ENCODE results near the gene ITGB1. TPM values are rescaled to one million over a fixed set of nuclear protein-coding genes. Genes with fewer than 3 reads are reported as not detected.
"Not testable (repeated sequence)": the region's sequence is repeated elsewhere in the genome, so short reads cannot be mapped to it uniquely, and the experiment has no call there.

Gene ITGB1
- total and polyA plus RNA-seq, 10 donors: 31.5 to 555 (median 316) TPM

DNA sequence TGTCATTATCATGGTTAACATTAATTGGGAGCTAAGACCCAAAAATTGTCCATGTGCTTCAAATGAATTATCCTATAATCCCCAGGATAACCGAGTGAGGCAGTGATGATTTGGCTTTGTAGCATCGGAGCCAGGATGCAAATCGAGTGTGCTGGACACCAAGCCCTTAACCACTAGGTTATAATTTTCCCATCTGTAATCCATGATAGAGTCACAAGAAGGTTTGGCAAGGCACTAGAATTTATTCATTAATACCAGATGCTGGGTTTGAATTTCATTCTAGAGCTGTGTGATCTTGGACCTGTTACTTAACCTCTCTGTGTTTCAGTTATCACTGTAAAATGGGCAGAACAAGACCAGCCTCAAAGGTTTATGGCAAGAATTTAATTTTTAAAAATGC, 21.0 kb upstream of the ITGB1 start:
- Histone ChIP-seq H3K27me3 (replicated peaks in 1 of 7) (no peaks in the 10 kb centered on the region), H3K4me1 (peaks cover 24 to 42% (median 37%) of the 10 kb centered on the region in 6 donors), H3K27ac (no peak overlapping the region), H3K36me3 (no peaks in the 10 kb centered on the region), H3K9me3 (no peaks in the 10 kb centered on the region), H3K4me3 (no peak overlapping the region)
- intact Hi-C loops (cut with DNase I; ENCODE audit: low total_unique reads): no loop called here
- no peak for DNase-seq
- WGBS, 5 donors: 91 to 99% (median 97%) methylated on average over 3 of the region's 3 CpGs
- no peak for TF ChIP-seq POLR2AphosphoS5 (IDR thresholded peaks at IDR 0.05)
- TF ChIP-seq POLR2A (IDR thresholded peaks at IDR 0.05): no peak
- TF ChIP-seq, protein P1, sequence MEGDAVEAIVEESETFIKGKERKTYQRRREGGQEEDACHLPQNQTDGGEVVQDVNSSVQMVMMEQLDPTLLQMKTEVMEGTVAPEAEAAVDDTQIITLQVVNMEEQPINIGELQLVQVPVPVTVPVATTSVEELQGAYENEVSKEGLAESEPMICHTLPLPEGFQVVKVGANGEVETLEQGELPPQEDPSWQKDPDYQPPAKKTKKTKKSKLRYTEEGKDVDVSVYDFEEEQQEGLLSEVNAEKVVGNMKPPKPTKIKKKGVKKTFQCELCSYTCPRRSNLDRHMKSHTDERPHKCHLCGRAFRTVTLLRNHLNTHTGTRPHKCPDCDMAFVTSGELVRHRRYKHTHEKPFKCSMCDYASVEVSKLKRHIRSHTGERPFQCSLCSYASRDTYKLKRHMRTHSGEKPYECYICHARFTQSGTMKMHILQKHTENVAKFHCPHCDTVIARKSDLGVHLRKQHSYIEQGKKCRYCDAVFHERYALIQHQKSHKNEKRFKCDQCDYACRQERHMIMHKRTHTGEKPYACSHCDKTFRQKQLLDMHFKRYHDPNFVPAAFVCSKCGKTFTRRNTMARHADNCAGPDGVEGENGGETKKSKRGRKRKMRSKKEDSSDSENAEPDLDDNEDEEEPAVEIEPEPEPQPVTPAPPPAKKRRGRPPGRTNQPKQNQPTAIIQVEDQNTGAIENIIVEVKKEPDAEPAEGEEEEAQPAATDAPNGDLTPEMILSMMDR (IDR thresholded peaks at IDR 0.05 in 8 of 11, conservative IDR thresholded peaks at IDR 0.05 in 3 of 11): no peak

DNA sequence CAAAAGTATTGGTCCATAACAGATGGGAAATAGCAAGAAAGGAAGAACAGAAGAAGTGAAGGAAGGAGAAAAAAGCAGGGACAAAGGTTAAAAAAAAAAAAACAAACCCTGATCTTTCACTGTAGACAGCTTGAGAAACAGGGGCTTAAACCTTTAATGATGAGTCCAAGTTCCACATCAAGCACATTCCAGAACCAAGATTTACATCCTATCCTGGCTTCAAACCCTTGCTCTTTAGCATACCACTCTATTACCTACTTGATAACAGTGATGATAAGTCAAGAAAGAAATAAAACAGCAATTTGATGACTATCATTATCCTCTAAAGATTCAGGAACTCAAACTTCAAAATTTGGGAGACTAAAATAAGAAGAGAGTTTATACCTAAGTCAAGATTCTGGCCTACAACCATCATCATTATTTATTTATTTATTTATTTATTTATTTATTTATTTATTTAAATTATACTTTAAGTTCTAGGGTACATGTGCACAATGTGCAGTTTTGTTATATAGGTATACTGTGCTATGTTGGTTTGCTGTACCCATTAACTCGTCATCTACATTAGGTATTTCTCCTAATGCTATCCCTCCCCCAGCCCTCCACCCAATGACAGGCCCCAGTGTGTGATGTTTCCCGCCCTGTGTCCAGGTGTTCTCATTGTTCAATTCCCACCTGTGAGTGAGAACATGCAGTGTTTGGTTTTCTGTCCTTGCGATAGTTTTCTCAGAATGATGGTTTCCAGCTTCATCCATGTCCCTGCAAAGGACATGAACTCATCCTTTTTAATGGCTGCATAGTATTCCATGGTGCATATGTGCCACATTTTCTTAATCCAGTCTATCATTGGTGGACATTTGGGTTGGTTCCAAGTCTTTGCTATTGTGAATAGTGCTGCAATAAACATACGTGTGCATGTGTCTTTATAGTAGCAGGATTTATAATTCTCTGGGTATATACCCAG, 20.1 kb upstream of the ITGB1 start:
- H3K27me3 ChIP-seq (replicated peaks in 1 of 7); H3K9me3 ChIP-seq; DNase-seq; H3K27ac ChIP-seq; H3K36me3 ChIP-seq; H3K4me3 ChIP-seq; intact Hi-C loops (cut with DNase I; ENCODE audit: low total_unique reads): not testable (repeated sequence)
- 83 to 98% (median 95%) methylated on average over 4 of the region's 4 CpGs for WGBS, 5 donors
- H3K4me1 ChIP-seq: peaks cover 24 to 38% (median 32%) of the 10 kb centered on the region in 6 donors

DNA sequence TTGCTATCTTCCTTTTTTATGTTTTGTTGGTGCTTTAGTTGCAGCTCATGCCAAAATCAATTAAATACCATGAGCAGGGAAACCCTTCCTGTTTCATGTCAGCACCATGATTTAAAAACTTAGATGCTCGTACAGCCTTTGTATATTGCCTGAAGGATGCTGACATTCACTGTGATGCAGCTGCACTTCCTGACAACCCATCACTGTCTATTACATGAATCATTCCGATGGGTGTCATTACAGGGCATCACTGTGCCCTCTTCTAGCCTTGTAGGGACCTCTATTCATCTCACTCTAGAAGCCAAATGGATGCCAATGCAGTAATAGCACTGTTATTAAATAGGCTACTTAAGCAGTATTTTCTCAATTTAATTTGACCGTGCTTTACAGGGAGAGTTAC, 18.3 kb upstream of the ITGB1 start:
- DNase-seq: no peak
- peaks cover 12 to 38% (median 26%) of the 10 kb centered on the region in 6 donors for H3K4me1 ChIP-seq
- no peaks in the 10 kb centered on the region for H3K36me3 ChIP-seq
- H3K9me3 ChIP-seq: no peaks in the 10 kb centered on the region
- intact Hi-C loops (cut with DNase I; ENCODE audit: low total_unique reads): no loop called here
- H3K27me3 ChIP-seq (replicated peaks in 1 of 7): no peaks in the 10 kb centered on the region
- 78 to 100% (median 92%) methylated on average over 1 to 3 of the region's 3 CpGs for WGBS, 5 donors
- H3K27ac ChIP-seq: no peak overlapping the region
- TF ChIP-seq POLR2AphosphoS5 (IDR thresholded peaks at IDR 0.05) (no peak), POLR2A (IDR thresholded peaks at IDR 0.05) (no peak)
- TF ChIP-seq, protein P1 (IDR thresholded peaks at IDR 0.05 in 8 of 11, conservative IDR thresholded peaks at IDR 0.05 in 3 of 11): no peak
- no peak overlapping the region for H3K4me3 ChIP-seq

DNA sequence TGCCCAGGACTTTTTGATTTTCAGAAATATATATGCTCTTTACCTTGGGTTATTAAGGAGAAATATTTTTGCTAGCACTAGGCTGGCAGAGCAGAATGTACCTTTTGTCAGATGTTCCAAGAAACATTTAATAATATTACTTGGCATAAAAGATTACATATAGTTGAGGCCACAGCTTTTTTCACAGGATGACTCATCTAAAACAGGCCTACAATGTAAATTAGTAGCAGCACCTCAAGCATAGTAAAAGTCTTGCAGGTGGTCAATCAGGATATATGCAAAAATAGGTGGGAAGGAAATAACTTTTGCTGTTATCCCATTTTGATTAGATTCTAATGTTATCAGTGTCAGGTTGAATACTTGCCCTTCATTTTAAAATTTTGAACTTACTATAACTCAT, 14.9 kb upstream of the ITGB1 start:
- Histone ChIP-seq H3K9me3 (no peaks in the 10 kb centered on the region), H3K36me3 (no peaks in the 10 kb centered on the region)
- DNase-seq: no peak

More for the DNA sequence above, 14.9 kb upstream of the ITGB1 start:
- Histone ChIP-seq H3K4me1 (peaks cover 0 to 20% (median 11%) of the 10 kb centered on the region in 6 donors), H3K27ac (peak overlapping the region in 5 of 8 donors; percentile 10 to 60 (median 22)), H3K27me3 (replicated peaks in 1 of 7) (no peaks in the 10 kb centered on the region), H3K4me3 (no peak overlapping the region)
- intact Hi-C loops (cut with DNase I; ENCODE audit: low total_unique reads): no loop called here
- TF ChIP-seq, protein P1 (IDR thresholded peaks at IDR 0.05 in 8 of 11, conservative IDR thresholded peaks at IDR 0.05 in 3 of 11): no peak
- TF ChIP-seq POLR2AphosphoS5 (IDR thresholded peaks at IDR 0.05) (no peak), POLR2A (IDR thresholded peaks at IDR 0.05) (no peak)
